ENCODE measurements around the gene KAT7. TPM values are rescaled to one million over a fixed set of nuclear protein-coding genes. Genes with fewer than 3 reads are reported as not detected.

KAT7 gene
- 72.0 TPM for total RNA-seq

GRCh38 chr17:49788478-49789242, at the start of gene KAT7:
Gene KAT7, plus strand, starts transcription at chr17:49788681. Its CDS starts 154 bp downstream, at chr17:49788835.

DNA sequence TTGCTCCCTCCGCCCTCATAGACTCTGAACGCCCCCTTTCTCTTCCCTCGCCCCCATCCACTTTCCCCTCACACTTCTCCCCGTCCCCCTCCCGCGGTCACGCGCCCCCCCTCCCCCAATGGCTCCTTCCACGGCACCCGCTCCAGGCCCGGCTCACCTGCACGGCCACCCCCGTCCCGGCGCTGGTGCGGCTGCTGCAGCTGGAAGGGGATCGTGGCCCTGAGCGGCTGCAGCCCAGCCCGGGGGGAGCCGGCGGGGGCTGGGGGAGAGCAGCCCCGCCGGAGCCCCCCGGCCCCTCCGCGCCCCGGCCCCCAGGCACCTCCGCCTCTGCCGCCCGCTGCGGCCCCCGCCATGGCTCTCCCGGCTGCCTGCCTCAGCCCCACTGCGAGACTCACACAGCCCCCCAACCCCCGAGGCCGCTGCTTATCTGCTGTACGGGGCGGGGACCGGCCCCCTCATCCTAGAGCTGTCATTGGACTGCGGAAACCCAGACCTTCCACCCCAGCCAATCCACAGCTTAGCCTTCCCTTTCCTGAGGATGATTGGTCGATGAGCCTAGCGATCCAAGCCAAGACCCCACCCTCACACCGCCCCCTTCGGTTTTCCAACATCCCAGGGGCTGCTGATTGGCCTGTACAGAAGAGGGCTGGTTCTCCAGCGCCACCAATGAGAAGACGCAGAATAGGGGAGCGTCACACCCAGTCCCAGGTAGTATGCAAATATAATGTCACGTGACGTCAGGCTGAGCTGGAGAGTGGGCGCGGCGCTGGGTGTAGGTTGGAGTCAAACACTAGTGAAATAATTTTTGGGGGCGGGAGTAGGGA, 24.5 kb upstream of the KAT7 start, which contains the start of gene FAM117A:
Gene FAM117A (minus strand): TSS at position 397 of the 824 bp plus-strand sequence. CDS start 44 bp downstream, at position 353.

DNA sequence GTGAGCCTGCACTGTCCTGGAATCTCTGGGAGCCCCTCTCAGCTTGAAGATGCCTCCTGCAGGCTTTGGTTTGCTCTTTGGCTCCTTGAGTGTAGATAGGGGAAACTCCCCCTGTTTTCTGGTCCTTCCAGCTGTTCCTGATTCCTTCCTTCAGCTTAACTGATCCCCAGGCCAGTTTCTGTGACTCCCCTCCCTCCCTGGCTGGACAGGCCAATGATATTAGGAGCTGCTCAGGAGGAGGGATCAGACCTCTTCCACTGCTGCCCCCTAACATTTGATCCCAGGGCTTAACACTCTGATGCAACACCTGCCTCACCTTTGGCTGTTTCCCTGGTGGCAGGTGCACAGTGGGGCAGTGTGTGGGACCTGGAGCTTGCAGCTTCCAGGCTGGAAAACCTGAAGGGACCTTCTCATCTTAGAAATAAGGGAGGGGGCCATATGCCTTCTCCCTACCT, 59.6 kb downstream of the KAT7 start, which contains the start of gene TAC4:
Gene TAC4 (minus strand): TSS at position 51 of the 455 bp plus-strand sequence. CDS start 52 bp downstream, outside the sequence.

Other genes with a start within 250 kb of the KAT7 start
- 22.2 TPM for gene NXPH3, start 212.8 kb upstream of the KAT7 start, total RNA-seq
- 141 TPM for gene SPOP, start 110.6 kb upstream of the KAT7 start, total RNA-seq
- 37.6 TPM for gene SLC35B1, start 80.7 kb upstream of the KAT7 start, total RNA-seq
- 3.1 TPM for gene FAM117A, start 24.6 kb upstream of the KAT7 start, total RNA-seq
- gene TAC4, start 59.4 kb downstream of the KAT7 start, total RNA-seq = not detected
- gene DLX4, start 180.5 kb downstream of the KAT7 start, total RNA-seq = not detected
- gene DLX3, start 206.5 kb downstream of the KAT7 start, total RNA-seq = not detected